Brain microvascular endothelial cell (primary cell): Measurements from ENCODE around the gene TNC.
A peak's percentile ranks its signal among the peaks of the same experiment; 100 is the strongest.

Experiments
- DNase-seq: peaks from one replicate; pipeline ENCODE4 v3.0.0-alpha.2; 2020
- H3K27ac ChIP-seq: fragments of 250-450 bp; sonication (Bioruptor Pico); 2 replicates; pipeline ENCODE4 v1.5.1; 2020; ENCODE audit warnings: mild to moderate bottlenecking, moderate library complexity
- H3K27me3 ChIP-seq: fragments of 250-450 bp; sonication (Bioruptor Pico); replicated peaks from 2 replicates; pipeline ENCODE4 v1.5.1; 2020; ENCODE audit warnings: mild to moderate bottlenecking
- H3K36me3 ChIP-seq: fragments of 250-450 bp; sonication (Bioruptor Pico); replicated peaks from 2 replicates; pipeline ENCODE4 v1.5.1; 2020; ENCODE audit warnings: mild to moderate bottlenecking
- H3K4me3 ChIP-seq: 2 replicates; pipeline ENCODE4 v1.5.1; 2011; ENCODE audit warnings: low read depth, mild to moderate bottlenecking, control low read depth, low read length, moderate library complexity
- in situ Hi-C: cut with HindIII; loops from 2 replicates; pipeline ENCODE4 v1.10.0; 2017; ENCODE audit warnings: low sequenced_read_pairs, low pct_ligation_motif_present
- TF ChIP-seq, protein P1 (sequence below): IDR thresholded peaks from 2 replicates; pipeline ENCODE4 v1.5.1; 2011; ENCODE audit warnings: low read depth, mild to moderate bottlenecking, moderate library complexity, low read length, control low read depth, inconsistent platforms; ENCODE audit errors: missing control alignments

Gene TNC

DNA sequence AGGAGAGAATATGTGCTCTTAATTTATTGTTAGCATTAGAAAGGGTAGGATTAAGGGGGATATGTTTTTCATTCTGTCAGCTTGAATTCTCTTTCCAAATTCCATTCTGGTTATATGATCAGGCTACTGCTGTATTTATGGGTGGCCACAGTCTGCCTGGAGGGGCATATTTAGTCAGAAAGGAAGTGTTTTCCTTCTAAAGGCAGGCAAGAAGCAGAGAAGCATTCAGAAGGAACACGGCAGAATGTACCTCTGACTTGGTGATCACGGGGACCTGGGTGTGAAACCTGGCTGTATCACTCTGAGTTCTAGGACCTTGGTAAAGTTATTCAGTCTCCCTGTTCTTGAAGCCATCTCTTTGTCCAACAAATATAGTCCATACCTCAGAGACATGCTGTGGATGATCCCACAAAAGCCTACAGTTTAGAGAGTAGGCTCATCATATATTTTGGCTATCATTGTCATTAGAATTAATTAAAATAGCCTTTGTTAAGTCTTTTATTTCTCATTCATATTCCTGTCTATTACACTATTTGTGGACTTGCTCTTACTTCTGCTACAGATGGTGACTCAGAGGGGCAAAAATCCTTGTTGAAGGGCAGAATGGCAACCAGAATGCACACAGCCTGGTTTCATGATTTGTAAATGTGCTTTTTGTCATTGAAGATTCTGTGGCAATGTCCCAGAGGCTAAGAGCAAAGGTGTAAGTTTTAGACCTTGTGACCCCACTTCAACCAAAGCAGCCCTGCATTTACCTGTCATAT is 2.7 kb downstream of the TNC start:
- H3K27me3 ChIP-seq = no peaks in the 10 kb centered on the region
- no peaks in the 10 kb centered on the region for H3K36me3 ChIP-seq
- no peak overlapping the region for H3K27ac ChIP-seq
- H3K4me3 ChIP-seq = no peak overlapping the region
- DNase-seq = no peak
- TF ChIP-seq, protein P1, sequence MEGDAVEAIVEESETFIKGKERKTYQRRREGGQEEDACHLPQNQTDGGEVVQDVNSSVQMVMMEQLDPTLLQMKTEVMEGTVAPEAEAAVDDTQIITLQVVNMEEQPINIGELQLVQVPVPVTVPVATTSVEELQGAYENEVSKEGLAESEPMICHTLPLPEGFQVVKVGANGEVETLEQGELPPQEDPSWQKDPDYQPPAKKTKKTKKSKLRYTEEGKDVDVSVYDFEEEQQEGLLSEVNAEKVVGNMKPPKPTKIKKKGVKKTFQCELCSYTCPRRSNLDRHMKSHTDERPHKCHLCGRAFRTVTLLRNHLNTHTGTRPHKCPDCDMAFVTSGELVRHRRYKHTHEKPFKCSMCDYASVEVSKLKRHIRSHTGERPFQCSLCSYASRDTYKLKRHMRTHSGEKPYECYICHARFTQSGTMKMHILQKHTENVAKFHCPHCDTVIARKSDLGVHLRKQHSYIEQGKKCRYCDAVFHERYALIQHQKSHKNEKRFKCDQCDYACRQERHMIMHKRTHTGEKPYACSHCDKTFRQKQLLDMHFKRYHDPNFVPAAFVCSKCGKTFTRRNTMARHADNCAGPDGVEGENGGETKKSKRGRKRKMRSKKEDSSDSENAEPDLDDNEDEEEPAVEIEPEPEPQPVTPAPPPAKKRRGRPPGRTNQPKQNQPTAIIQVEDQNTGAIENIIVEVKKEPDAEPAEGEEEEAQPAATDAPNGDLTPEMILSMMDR = no peak
- in situ Hi-C loops = no loop called here

DNA sequence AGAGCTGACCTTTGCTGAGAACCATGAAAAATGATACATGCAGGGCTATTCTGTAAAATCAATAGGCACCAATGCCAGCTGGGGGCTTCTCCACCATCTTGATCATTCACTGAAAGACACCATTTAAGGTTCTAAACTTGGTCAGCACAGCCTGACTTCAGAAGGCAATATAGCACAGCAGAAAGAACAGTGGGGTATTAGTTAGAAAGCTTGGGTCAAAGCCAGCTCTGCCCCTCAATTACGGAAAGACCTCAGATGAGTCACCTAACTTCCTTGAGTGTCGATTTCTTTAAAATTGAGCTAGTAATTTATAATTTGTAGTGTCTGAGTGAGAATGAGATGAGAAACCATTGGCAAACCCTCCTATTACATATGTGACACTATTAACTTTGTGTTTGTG is 3.4 kb downstream of the TNC start:
- H3K27ac ChIP-seq = no peak overlapping the region
- in situ Hi-C loops = no loop called here
- TF ChIP-seq, protein P1 = no peak

DNA sequence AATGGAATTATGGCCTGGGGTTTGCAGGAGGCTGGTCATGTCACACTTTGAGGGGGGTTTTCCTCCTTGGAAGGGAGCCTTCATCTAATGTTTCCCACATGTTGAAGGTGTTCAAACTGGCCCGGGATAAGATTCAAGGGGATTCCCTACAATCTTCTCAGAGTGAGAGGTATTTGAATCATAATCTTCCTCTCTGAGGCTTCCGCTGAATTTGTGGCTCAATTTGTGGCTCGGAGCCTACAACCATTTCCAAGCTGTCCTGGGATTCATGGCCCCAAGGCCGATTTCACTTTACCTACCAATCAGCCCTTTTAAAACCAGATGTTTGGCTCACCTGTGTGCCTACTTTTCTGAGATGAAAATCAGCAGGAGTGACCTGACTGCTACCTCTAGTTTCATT is 3.9 kb downstream of the TNC start:
- Histone ChIP-seq H3K4me3 (no peak overlapping the region), H3K27me3 (no peaks in the 10 kb centered on the region), H3K36me3 (no peaks in the 10 kb centered on the region), H3K27ac (no peak overlapping the region)
- TF ChIP-seq, protein P1 = no peak
- DNase-seq = no peak
- in situ Hi-C loops = no loop called here

More for the DNA sequence above, 3.4 kb downstream of the TNC start:
- DNase-seq = no peak
- Histone ChIP-seq H3K36me3 (no peaks in the 10 kb centered on the region), H3K27me3 (no peaks in the 10 kb centered on the region), H3K4me3 (no peak overlapping the region)

DNA sequence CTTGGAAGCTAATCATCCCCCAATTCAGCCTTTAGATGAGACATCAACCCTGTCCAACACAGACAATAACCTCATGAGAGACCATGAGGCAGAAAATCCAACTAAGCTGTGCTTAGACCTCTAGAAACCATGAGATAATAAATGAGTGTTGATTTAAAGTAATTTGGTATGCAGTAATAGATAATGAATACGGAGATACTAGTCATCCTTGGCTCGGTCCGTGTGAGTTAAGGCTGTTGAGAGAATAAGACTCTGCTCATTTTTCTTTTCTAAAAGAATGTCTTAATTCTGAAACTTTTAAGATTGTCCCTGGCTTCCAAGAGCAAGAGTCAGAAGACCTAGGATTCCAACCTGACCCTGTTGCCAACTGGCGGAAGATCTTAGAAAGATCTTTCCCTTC is 6.1 kb downstream of the TNC start:
- in situ Hi-C loops = no loop called here
- no peak for DNase-seq
- H3K27me3 ChIP-seq = no peaks in the 10 kb centered on the region
- TF ChIP-seq, protein P1 = no peak
- H3K36me3 ChIP-seq = no peaks in the 10 kb centered on the region
- no peak overlapping the region for H3K27ac ChIP-seq
- no peak overlapping the region for H3K4me3 ChIP-seq

DNA sequence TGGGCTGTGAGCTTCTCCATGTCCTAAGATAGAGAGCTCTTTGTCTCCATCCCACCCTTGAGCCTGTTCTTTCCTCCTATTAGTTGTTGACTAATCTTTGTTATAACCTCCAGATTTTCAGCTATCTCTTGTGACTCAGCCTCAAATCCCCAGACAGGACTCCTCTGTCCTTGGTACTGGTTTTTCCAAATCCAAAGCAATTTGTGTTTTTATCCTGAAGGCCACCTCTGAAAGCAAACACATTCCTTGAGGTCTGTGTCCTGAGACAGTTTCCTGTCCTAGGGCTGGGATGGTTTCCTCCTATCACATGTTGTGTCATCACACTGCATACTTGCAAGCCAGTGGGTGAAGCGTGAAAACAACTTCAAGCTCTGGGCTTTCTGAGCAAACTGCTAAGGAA is 8.5 kb downstream of the TNC start:
- Histone ChIP-seq H3K36me3 (no peaks in the 10 kb centered on the region), H3K4me3 (no peak overlapping the region), H3K27me3 (no peaks in the 10 kb centered on the region), H3K27ac (no peak overlapping the region)
- in situ Hi-C loops = no loop called here
- DNase-seq = peak; percentile 48
- TF ChIP-seq, protein P1 = no peak

DNA sequence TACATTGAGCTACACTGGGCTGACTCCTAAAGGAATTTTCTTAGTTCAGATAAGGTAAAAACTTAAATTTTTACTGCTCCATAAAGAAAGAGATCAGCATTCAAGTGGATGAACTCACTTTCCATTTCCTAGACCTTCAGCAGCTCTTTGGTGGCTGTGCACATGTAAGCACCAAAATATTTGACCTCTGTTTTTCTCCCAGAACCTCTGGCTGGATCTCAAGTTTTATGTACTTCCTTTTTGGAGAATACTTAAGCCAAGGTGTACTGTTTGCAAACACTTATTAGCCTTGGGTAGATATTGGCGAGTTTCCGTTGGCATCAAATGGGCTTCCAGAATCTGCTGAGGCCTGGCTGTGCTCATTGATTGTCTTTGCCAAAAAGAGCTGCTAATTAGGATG is 10.3 kb downstream of the TNC start:
- in situ Hi-C loops = no loop called here

More for the DNA sequence above, 10.3 kb downstream of the TNC start:
- Histone ChIP-seq H3K27ac (no peak overlapping the region), H3K27me3 (no peaks in the 10 kb centered on the region), H3K36me3 (no peaks in the 10 kb centered on the region), H3K4me3 (no peak overlapping the region)
- TF ChIP-seq, protein P1 = no peak
- DNase-seq = no peak
